Measurements from ENCODE around the gene RBFOX1. TPM values are rescaled to one million over a fixed set of nuclear protein-coding genes. Genes with fewer than 3 reads are reported as not detected.

Gene RBFOX1
- total and polyA plus RNA-seq, 10 of the 15 experiments (the other 5 are each of a cell fraction or from before 2014, with no cell fraction given) = 0.87 TPM; not detected in 9

DNA sequence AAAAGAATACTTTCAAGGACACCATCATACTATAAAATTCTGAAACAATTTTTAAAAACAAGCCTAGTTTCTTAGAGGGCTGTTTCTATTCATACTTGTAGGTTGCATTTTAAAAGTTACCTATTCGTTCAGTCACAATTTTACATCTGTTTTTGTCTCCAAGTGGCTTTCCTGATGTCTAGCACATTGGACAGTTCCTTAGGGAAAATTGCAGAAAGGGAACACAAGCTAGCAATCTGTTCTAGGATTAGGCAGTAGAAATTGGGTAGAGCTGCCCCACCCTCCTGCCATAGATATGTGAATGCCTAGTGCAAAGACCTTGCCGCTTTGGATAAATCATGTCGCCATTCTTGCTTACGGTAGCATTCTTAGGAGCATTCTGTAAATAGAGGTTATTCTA lies 358.9 kb downstream of the RBFOX1 start:
- Histone ChIP-seq H3K36me3 (ENCODE audit: control insufficient read depth in 2 of 2, insufficient read depth in 2 of 2, low read length in 1 of 2) (no peaks in the 10 kb centered on the region), H3K79me2 (ENCODE audit: control insufficient read depth, insufficient read depth, low read length) (no peaks in the 10 kb centered on the region), H3K9ac (ENCODE audit: control insufficient read depth, insufficient read depth, low read length) (no peak overlapping the region), H3K4me3 (no peak overlapping the region), H3K9me3 (replicated peaks; ENCODE audit: control insufficient read depth, insufficient read depth, low read length) (no peaks in the 10 kb centered on the region), H3K27ac (ENCODE audit: control insufficient read depth, insufficient read depth) (no peak overlapping the region), H4K20me1 (ENCODE audit: control insufficient read depth, insufficient read depth) (no peaks in the 10 kb centered on the region), H3K4me2 (ENCODE audit: control insufficient read depth, insufficient read depth) (no peak overlapping the region), H3K27me3 (replicated peaks in 1 of 2; ENCODE audit: control insufficient read depth in 2 of 2, insufficient read depth in 2 of 2, low read length in 1 of 2) (no peaks in the 10 kb centered on the region), H3K4me1 (ENCODE audit: control insufficient read depth, insufficient read depth, low read length) (no peaks in the 10 kb centered on the region), H2AFZ (ENCODE audit: control insufficient read depth, low read depth, low read length) (no peak overlapping the region)
- ChIA-PET SMC1A (ENCODE audit: uncharacterized antibody, unreplicated experiment) (no interaction called here), CTCF (no interaction called here), RAD21 (ENCODE audit: unreplicated experiment) (no interaction called here), POLR2A (no interaction called here)
- FAIRE-seq (no peak), ATAC-seq (no peak), DNase-seq (ENCODE audit: low read depth, low spot score) (no peak)
- in situ Hi-C loops (cut with MboI) (no loop called here), intact Hi-C loops (cut with micrococcal nuclease; ENCODE audit: unreplicated experiment) (no loop called here)
- 52% methylated on average over 4 of the region's 4 CpGs for WGBS (ENCODE audit: insufficient coverage, insufficient replicate concordance, low lambda C conversion rate, missing lambda C conversion rate)
- BruUV-seq (replicated peaks) = no TSS peak
- TF ChIP-seq ZNF217 (IDR thresholded peaks at IDR 0.05) (no peak), BCL3 (IDR thresholded peaks at IDR 0.05; ENCODE audit: borderline replicate concordance, insufficient read depth, low read depth, low read length, poor library complexity, severe bottlenecking) (no peak), PAX5 (IDR thresholded peaks at IDR 0.05; ENCODE audit: borderline replicate concordance, low read depth, low read length) (no peak), ZSCAN29 (IDR thresholded peaks at IDR 0.05) (no peak), TBL1XR1 (IDR thresholded peaks at IDR 0.05; ENCODE audit: low read depth, low read length) (no peak), NR2C1 (IDR thresholded peaks at IDR 0.05) (no peak), POLR2A (IDR thresholded peaks at IDR 0.05; ENCODE audit: low read depth, low read length) (no peak), YY1 (IDR thresholded peaks at IDR 0.05; ENCODE audit: low read depth, low read length) (no peak), TCF7 (IDR thresholded peaks at IDR 0.05; ENCODE audit: borderline replicate concordance) (no peak), ZNF24 (IDR thresholded peaks at IDR 0.05) (no peak), ZBED1 (IDR thresholded peaks at IDR 0.05; ENCODE audit: borderline replicate concordance) (no peak), NFYA (IDR thresholded peaks at IDR 0.05; ENCODE audit: borderline replicate concordance, low read depth, low read length) (no peak), SMAD5 (IDR thresholded peaks at IDR 0.05; ENCODE audit: low read depth) (no peak), PAX8 (IDR thresholded peaks at IDR 0.05) (no peak)
- TF ChIP-seq, protein P1, sequence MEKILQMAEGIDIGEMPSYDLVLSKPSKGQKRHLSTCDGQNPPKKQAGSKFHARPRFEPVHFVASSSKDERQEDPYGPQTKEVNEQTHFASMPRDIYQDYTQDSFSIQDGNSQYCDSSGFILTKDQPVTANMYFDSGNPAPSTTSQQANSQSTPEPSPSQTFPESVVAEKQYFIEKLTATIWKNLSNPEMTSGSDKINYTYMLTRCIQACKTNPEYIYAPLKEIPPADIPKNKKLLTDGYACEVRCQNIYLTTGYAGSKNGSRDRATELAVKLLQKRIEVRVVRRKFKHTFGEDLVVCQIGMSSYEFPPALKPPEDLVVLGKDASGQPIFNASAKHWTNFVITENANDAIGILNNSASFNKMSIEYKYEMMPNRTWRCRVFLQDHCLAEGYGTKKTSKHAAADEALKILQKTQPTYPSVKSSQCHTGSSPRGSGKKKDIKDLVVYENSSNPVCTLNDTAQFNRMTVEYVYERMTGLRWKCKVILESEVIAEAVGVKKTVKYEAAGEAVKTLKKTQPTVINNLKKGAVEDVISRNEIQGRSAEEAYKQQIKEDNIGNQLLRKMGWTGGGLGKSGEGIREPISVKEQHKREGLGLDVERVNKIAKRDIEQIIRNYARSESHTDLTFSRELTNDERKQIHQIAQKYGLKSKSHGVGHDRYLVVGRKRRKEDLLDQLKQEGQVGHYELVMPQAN (conservative IDR thresholded peaks at IDR 0.05) = no peak
- TF ChIP-seq, protein P2, sequence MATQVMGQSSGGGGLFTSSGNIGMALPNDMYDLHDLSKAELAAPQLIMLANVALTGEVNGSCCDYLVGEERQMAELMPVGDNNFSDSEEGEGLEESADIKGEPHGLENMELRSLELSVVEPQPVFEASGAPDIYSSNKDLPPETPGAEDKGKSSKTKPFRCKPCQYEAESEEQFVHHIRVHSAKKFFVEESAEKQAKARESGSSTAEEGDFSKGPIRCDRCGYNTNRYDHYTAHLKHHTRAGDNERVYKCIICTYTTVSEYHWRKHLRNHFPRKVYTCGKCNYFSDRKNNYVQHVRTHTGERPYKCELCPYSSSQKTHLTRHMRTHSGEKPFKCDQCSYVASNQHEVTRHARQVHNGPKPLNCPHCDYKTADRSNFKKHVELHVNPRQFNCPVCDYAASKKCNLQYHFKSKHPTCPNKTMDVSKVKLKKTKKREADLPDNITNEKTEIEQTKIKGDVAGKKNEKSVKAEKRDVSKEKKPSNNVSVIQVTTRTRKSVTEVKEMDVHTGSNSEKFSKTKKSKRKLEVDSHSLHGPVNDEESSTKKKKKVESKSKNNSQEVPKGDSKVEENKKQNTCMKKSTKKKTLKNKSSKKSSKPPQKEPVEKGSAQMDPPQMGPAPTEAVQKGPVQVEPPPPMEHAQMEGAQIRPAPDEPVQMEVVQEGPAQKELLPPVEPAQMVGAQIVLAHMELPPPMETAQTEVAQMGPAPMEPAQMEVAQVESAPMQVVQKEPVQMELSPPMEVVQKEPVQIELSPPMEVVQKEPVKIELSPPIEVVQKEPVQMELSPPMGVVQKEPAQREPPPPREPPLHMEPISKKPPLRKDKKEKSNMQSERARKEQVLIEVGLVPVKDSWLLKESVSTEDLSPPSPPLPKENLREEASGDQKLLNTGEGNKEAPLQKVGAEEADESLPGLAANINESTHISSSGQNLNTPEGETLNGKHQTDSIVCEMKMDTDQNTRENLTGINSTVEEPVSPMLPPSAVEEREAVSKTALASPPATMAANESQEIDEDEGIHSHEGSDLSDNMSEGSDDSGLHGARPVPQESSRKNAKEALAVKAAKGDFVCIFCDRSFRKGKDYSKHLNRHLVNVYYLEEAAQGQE (IDR thresholded peaks at IDR 0.05; ENCODE audit: low read depth, low read length) = no peak
- TF ChIP-seq, protein P3, sequence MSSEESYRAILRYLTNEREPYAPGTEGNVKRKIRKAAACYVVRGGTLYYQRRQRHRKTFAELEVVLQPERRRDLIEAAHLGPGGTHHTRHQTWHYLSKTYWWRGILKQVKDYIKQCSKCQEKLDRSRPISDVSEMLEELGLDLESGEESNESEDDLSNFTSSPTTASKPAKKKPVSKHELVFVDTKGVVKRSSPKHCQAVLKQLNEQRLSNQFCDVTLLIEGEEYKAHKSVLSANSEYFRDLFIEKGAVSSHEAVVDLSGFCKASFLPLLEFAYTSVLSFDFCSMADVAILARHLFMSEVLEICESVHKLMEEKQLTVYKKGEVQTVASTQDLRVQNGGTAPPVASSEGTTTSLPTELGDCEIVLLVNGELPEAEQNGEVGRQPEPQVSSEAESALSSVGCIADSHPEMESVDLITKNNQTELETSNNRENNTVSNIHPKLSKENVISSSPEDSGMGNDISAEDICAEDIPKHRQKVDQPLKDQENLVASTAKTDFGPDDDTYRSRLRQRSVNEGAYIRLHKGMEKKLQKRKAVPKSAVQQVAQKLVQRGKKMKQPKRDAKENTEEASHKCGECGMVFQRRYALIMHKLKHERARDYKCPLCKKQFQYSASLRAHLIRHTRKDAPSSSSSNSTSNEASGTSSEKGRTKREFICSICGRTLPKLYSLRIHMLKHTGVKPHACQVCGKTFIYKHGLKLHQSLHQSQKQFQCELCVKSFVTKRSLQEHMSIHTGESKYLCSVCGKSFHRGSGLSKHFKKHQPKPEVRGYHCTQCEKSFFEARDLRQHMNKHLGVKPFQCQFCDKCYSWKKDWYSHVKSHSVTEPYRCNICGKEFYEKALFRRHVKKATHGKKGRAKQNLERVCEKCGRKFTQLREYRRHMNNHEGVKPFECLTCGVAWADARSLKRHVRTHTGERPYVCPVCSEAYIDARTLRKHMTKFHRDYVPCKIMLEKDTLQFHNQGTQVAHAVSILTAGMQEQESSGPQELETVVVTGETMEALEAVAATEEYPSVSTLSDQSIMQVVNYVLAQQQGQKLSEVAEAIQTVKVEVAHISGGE (CRISPR knock-in tag; IDR thresholded peaks at IDR 0.05) = no peak

Data from GM12878 (cell line).